SK-N-SH (cell line): ENCODE data around the gene TMEM234. TPM values are rescaled to one million over a fixed set of nuclear protein-coding genes. Genes with fewer than 3 reads are reported as not detected.
A peak's percentile ranks its signal among the peaks of the same experiment; 100 is the strongest.

ENCODE experiments used
- CTCF ChIA-PET: fragments of 300-600, 350-600 bp; formaldehyde crosslinking; extraction: SDS; loops from one replicate; lab custom pipeline; 2021; lab: Yijun Ruan, JAX
- POLR2A ChIA-PET: fragments of 350-600 bp; sonication (Branson Sonifier 250); formaldehyde crosslinking; extraction: SDS; loops from one replicate; lab custom pipeline; 2020; ENCODE audit warnings: antibody characterized with exemption, inconsistent platforms; lab: Yijun Ruan, JAX
- DNase-seq: peaks from one replicate; pipeline ENCODE4 v3.0.0; 2012
- H2AFZ ChIP-seq: fragments of 200-600 bp; sonication (generic); 2 replicates; pipeline ENCODE4 v1.8.1; 2016; ENCODE audit warnings: antibody characterized with exemption, mild to moderate bottlenecking, low read depth
- H3F3A ChIP-seq: fragments of 200-600 bp; sonication (generic); replicated peaks from 2 replicates; pipeline ENCODE3; 2016; ENCODE audit warnings: antibody characterized with exemption, mild to moderate bottlenecking; ENCODE audit not compliant: insufficient read depth
- H3K27ac ChIP-seq, 2 experiments: fragments of 200-500 bp in 1 of 2; fragments of 200-600 bp in 1 of 2; sonication (Bioruptor generic) in 1 of 2; sonication (generic), shearing (Covaris generic) in 1 of 2; 2 replicates each; pipeline versions ENCODE4 v1.5.1 to v1.6.1; 2014 to 2016; ENCODE audit warnings: low read depth in 2 of 2, inconsistent platforms in 1 of 2, low read length in 1 of 2, mild to moderate bottlenecking in 1 of 2, mixed read lengths in 1 of 2
- H3K27me3 ChIP-seq: fragments of 200-600 bp; sonication (generic), shearing (Covaris generic); 2 replicates; pipeline ENCODE4 v1.6.1; 2016; ENCODE audit warnings: mixed run types; ENCODE audit not compliant: insufficient read depth
- H3K36me3 ChIP-seq, 2 experiments: fragments of 200-500 bp in 1 of 2; fragments of 200-600 bp in 1 of 2; sonication (Bioruptor generic) in 1 of 2; sonication (generic) in 1 of 2; replicated peaks in 1 of 2; 2 replicates each; pipeline versions ENCODE3 to v1.5.1; 2014 to 2016; ENCODE audit warnings: low read length in 1 of 2, mild to moderate bottlenecking in 1 of 2; ENCODE audit not compliant: insufficient read depth in 2 of 2, control insufficient read depth in 1 of 2
- H3K4me1 ChIP-seq, 2 experiments: fragments of 200-500 bp in 1 of 2; fragments of 200-600 bp in 1 of 2; sonication (Bioruptor generic) in 1 of 2; sonication (generic), shearing (Covaris generic) in 1 of 2; 2 replicates each; pipeline versions ENCODE4 v1.5.1 to v1.6.1; 2014 to 2016; ENCODE audit warnings: low read depth in 1 of 2, low read length in 1 of 2, mixed run types in 1 of 2; ENCODE audit not compliant: insufficient read depth in 2 of 2, control insufficient read depth in 1 of 2
- H3K4me2 ChIP-seq: fragments of 200-600 bp; sonication (generic), shearing (Covaris generic); 2 replicates; pipeline ENCODE4 v1.6.1; 2017; ENCODE audit warnings: mixed run types
- H3K4me3 ChIP-seq, 2 experiments: fragments of 200-500 bp in 1 of 2; fragments of 200-600 bp in 1 of 2; sonication (Bioruptor generic) in 1 of 2; sonication (generic), shearing (Covaris generic) in 1 of 2; 2 replicates each; pipeline versions ENCODE4 v1.5.1 to v1.8.1; 2014 to 2016; ENCODE audit warnings: low read depth in 2 of 2, inconsistent platforms in 1 of 2, low read length in 1 of 2, mild to moderate bottlenecking in 1 of 2, mixed read lengths in 1 of 2, moderate library complexity in 1 of 2
- H3K79me2 ChIP-seq: fragments of 200-600 bp; sonication (generic); 2 replicates; pipeline ENCODE4 v1.8.1; 2017; ENCODE audit warnings: mild to moderate bottlenecking; ENCODE audit not compliant: insufficient read depth
- H3K9ac ChIP-seq: fragments of 200-600 bp; sonication (generic); 2 replicates; pipeline ENCODE4 v1.6.1; 2017; ENCODE audit warnings: mixed run types
- H3K9me2 ChIP-seq: fragments of 200-600 bp; sonication (generic); 2 replicates; pipeline ENCODE4 v1.6.1; 2017; ENCODE audit warnings: mixed run types
- H3K9me3 ChIP-seq: fragments of 200-600 bp; sonication (generic); 2 replicates; pipeline ENCODE4 v1.6.1; 2017; ENCODE audit warnings: mixed run types, mild to moderate bottlenecking, moderate library complexity
- H4K20me1 ChIP-seq: fragments of 200-600 bp; sonication (generic); 2 replicates; pipeline ENCODE4 v1.6.1; 2017; ENCODE audit warnings: mild to moderate bottlenecking, mixed run types; ENCODE audit not compliant: insufficient read depth
- GABPA ChIP-seq: IDR thresholded peaks from 2 replicates; pipeline ENCODE4 v1.4.0; 2012; ENCODE audit warnings: low read depth, mild to moderate bottlenecking
- MXI1 ChIP-seq: IDR thresholded peaks from 2 replicates; pipeline ENCODE4 v1.6.1; 2012; ENCODE audit warnings: mild to moderate bottlenecking, low read depth, low read length, improper control_type of control experiment
- NRF1 ChIP-seq: IDR thresholded peaks from 2 replicates; pipeline ENCODE4 v1.6.1; 2012; ENCODE audit warnings: low read depth, mild to moderate bottlenecking, low read length
- POLR2AphosphoS5 ChIP-seq: IDR thresholded peaks from 2 replicates; pipeline ENCODE4 v1.6.1; 2012; ENCODE audit warnings: low read depth, low read length
- RFX5 ChIP-seq: IDR thresholded peaks from 2 replicates; pipeline ENCODE4 v1.6.1; 2012; ENCODE audit warnings: mild to moderate bottlenecking, improper control_type of control experiment, low read length
- SMC3 ChIP-seq: IDR thresholded peaks from 2 replicates; pipeline ENCODE4 v1.6.1; 2012; ENCODE audit warnings: low read depth, low read length, improper control_type of control experiment
- TAF1 ChIP-seq: IDR thresholded peaks from 2 replicates; pipeline ENCODE4 v1.6.1; 2012; ENCODE audit warnings: low read depth, mild to moderate bottlenecking, low read length, moderate library complexity, borderline replicate concordance
- YY1 ChIP-seq: IDR thresholded peaks from 2 replicates; pipeline ENCODE4 v1.4.0; 2012; ENCODE audit warnings: low read depth, mild to moderate bottlenecking
- WGBS: methylation state at CpG from one replicate; pipeline ENCODE4 v1.1.6; 2017; ENCODE audit warnings: low lambda C conversion rate; 5-methylcytosine and 5-hydroxymethylcytosine counted together
- polyA plus RNA-seq, 3 experiments: library from polyadenylated mRNA; depleted of rRNA; stranded (reverse); fragments of >200 nt; gene quantifications; 2 replicates each; pipeline ENCODE4 v1.2.3, GENCODE V29; 2012
- TF ChIP-seq, protein P1 (sequence below): IDR thresholded peaks from 2 replicates; pipeline ENCODE4; 2012
- TF ChIP-seq, protein P2 (sequence below): IDR thresholded peaks from 2 replicates; pipeline ENCODE4 v1.6.1; 2012; ENCODE audit warnings: mild to moderate bottlenecking, low read depth, low read length, moderate library complexity
- TF ChIP-seq, protein P3 (sequence below): IDR thresholded peaks from 2 replicates; pipeline ENCODE4 v1.4.0; 2012; ENCODE audit warnings: low read depth

TMEM234 gene
- polyA plus RNA-seq, 1 of the 3 experiments (the other 2 are of a cell fraction) = 31.9 TPM

DNA sequence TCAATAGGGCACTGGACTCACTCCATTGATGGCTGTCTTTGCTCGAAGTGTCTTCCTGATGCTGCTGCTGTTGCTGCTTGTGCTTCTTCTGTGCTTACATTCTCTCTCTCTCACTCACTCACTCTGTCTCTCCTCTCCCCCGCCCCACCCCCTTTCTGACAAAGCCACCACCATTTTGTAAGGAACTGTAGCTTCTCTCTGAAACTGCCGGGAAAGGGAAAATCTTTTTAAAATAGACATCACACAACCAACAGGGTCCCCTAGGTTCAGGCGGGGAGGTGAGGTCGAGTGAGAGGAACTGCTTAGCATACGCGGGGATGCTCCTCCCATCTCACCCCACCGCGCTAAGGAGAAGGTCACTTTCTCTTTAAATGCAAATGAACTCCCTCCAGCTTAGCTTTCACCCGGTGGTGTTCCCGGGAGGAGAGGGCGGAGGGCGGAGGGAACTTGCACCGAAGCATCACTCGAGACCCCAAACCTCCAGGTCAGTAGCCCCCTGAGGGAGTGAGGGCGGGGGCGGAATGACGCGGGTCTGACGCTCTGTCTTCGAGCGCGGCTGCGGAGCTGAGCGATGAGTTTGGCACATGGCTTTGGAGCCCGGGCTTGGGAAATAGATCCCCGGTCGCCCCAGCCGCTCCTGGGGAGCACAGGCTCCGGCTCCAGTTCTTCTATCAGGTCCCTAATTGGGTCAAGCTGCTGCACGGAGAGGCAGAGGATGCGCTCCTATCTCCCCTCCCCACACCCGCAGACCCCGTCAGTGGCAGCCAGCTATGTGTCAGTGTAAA, 21.7 kb downstream of the TMEM234 start, which contains the start of gene CCDC28B:
Gene CCDC28B, plus strand, starts transcription at position 370 of the 785 bp plus-strand sequence. CDS start 1,341 bp downstream, outside the sequence.
- TF ChIP-seq YY1 (peak; percentile 62; the same call in 1 of the 2 replicates), POLR2AphosphoS5 (peak; percentile 27; the same call in 1 of the 2 replicates), MXI1 (peak; percentile 78; the same call in 1 of the 2 replicates), TAF1 (0 out of 2 replicates have a peak, but pooled peaks have one; percentile 24), SMC3 (no peak), NRF1 (no peak), RFX5 (no peak), GABPA (peak; percentile 13; the same call in 1 of the 2 replicates)
- TF ChIP-seq, protein P1, sequence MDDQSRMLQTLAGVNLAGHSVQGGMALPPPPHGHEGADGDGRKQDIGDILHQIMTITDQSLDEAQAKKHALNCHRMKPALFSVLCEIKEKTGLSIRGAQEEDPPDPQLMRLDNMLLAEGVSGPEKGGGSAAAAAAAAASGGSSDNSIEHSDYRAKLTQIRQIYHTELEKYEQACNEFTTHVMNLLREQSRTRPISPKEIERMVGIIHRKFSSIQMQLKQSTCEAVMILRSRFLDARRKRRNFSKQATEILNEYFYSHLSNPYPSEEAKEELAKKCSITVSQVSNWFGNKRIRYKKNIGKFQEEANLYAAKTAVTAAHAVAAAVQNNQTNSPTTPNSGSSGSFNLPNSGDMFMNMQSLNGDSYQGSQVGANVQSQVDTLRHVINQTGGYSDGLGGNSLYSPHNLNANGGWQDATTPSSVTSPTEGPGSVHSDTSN = peak; percentile 12; the same call in 1 of the 2 replicates
- TF ChIP-seq, protein P2, sequence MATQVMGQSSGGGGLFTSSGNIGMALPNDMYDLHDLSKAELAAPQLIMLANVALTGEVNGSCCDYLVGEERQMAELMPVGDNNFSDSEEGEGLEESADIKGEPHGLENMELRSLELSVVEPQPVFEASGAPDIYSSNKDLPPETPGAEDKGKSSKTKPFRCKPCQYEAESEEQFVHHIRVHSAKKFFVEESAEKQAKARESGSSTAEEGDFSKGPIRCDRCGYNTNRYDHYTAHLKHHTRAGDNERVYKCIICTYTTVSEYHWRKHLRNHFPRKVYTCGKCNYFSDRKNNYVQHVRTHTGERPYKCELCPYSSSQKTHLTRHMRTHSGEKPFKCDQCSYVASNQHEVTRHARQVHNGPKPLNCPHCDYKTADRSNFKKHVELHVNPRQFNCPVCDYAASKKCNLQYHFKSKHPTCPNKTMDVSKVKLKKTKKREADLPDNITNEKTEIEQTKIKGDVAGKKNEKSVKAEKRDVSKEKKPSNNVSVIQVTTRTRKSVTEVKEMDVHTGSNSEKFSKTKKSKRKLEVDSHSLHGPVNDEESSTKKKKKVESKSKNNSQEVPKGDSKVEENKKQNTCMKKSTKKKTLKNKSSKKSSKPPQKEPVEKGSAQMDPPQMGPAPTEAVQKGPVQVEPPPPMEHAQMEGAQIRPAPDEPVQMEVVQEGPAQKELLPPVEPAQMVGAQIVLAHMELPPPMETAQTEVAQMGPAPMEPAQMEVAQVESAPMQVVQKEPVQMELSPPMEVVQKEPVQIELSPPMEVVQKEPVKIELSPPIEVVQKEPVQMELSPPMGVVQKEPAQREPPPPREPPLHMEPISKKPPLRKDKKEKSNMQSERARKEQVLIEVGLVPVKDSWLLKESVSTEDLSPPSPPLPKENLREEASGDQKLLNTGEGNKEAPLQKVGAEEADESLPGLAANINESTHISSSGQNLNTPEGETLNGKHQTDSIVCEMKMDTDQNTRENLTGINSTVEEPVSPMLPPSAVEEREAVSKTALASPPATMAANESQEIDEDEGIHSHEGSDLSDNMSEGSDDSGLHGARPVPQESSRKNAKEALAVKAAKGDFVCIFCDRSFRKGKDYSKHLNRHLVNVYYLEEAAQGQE = no peak
- TF ChIP-seq, protein P3, sequence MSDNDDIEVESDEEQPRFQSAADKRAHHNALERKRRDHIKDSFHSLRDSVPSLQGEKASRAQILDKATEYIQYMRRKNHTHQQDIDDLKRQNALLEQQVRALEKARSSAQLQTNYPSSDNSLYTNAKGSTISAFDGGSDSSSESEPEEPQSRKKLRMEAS = peak; percentile 93
- H3K27me3 ChIP-seq = no peaks in the 10 kb centered on the region
- H3K4me3 ChIP-seq = peak within 1 kb of the TSS; percentile 69 to 75
- H3K9ac ChIP-seq = peak within 1 kb of the TSS; percentile 70
- H3K4me1 ChIP-seq = peaks cover 22 to 36% of the 10 kb centered on the region in 2 experiments; a peak in 3 of 4 replicates
- H3K79me2 ChIP-seq = no peaks in the 10 kb centered on the region
- no peaks in the 10 kb centered on the region for H3K9me2 ChIP-seq
- peak within 1 kb of the TSS; percentile 77 to 91 for H3K27ac ChIP-seq
- H3K4me2 ChIP-seq = peak within 1 kb of the TSS; percentile 75
- 0% methylated on average over 13 of the region's 34 CpGs for WGBS
- peaks cover 18% of the 10 kb centered on the region for H3F3A ChIP-seq
- no peaks in the 10 kb centered on the region for H3K9me3 ChIP-seq
- CTCF ChIA-PET = interaction anchor here (1.3 to 2.1 kb wide), 4 partner anchors 14 to 200 kb away, joined by 3 to 13 read pairs (median 5); partner anchors contain the start of gene FAM167B
- peak; percentile 86 for DNase-seq
- peak within 1 kb of the TSS; percentile 63 for H2AFZ ChIP-seq
- POLR2A ChIA-PET = interaction anchor here (0.8 to 2.2 kb wide), 6 partner anchors 9 to 136 kb away, joined by 3 to 15 read pairs (median 5); partner anchors contain the start of genes DCDC2B, KPNA6, MARCKSL1 and TXLNA
- H4K20me1 ChIP-seq = no peaks in the 10 kb centered on the region
- peaks cover 11 to 32% of the 10 kb centered on the region in 2 experiments for H3K36me3 ChIP-seq
